Omental fat pad (tissue), 4 donors: ENCODE results near the gene BHLHA15. TPM values are rescaled to one million over a fixed set of nuclear protein-coding genes. Genes with fewer than 3 reads are reported as not detected.

Experiments used
- ATAC-seq: fragments of 150-250 bp; one replicate; pipeline ENCODE4 v1.9.1; 2016; ENCODE audit warnings: mild to moderate bottlenecking, moderate library complexity; ENCODE audit not compliant: low FRiP score
- DNase-seq: peaks from one replicate; pipeline ENCODE4 v3.0.0-alpha.2; 2019; ENCODE audit warnings: low spot score
- total RNA-seq, 4 donors: library from RNA; depleted of rRNA; stranded (reverse); fragments of >200 nt; gene quantifications; one replicate each; pipeline ENCODE4 v1.1.0, GENCODE V29; 2016
- TF ChIP-seq, protein P1 (sequence below), 3 donors: fragments of 450-650 bp; IDR thresholded peaks; one replicate each; pipeline ENCODE4 v1.5.1; 2016 to 2017; ENCODE audit warnings: antibody characterized with exemption in 3 of 3, mild to moderate bottlenecking in 3 of 3, moderate library complexity in 2 of 3

BHLHA15 gene
- total RNA-seq, 4 donors from 2014 or later = 1.5 to 3.5 TPM; not detected in 2

DNA sequence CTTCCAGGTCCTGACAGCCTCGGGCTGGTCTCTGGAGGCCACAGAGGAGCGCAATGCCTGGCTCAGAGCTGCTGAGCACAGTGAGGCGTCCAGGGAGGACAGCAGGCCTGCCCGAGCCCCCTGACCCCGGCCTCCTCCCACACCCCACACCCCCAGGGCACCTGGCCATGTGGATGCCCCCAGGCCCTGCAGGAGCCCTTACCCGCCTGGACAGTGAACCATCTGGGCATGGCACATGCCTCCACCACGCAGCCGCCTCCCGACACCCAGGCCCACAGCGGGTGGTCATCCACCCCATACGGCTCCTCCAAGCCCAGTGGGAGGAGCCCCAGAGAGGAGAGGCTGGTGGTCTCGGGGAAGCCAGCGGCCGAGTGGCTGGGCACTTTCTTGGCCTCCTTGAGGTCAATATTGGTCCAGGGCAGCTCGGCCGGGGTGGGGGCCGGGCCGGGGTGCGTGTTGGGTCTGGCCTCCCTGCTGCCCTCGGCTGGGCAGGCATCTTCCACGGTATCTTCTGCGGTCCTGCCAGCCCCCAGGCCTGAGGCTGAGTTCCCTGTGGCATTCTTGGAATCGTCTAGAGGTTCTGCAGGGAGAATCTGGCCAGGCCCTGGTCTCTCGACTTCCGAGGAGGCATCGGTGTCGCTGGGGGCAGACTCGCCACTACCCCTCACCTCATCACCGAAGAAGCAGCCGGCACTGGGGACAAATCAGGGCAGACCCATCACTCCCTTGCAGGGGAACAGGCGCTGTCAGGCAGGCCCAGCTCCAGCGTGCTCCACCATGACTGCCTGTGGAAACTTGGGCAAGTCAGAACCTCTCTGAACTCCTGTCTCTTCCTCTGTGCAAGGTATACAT lies 22.2 kb downstream of the BHLHA15 start:
- ATAC-seq (no peak), DNase-seq (no peak)
- TF ChIP-seq, protein P1, sequence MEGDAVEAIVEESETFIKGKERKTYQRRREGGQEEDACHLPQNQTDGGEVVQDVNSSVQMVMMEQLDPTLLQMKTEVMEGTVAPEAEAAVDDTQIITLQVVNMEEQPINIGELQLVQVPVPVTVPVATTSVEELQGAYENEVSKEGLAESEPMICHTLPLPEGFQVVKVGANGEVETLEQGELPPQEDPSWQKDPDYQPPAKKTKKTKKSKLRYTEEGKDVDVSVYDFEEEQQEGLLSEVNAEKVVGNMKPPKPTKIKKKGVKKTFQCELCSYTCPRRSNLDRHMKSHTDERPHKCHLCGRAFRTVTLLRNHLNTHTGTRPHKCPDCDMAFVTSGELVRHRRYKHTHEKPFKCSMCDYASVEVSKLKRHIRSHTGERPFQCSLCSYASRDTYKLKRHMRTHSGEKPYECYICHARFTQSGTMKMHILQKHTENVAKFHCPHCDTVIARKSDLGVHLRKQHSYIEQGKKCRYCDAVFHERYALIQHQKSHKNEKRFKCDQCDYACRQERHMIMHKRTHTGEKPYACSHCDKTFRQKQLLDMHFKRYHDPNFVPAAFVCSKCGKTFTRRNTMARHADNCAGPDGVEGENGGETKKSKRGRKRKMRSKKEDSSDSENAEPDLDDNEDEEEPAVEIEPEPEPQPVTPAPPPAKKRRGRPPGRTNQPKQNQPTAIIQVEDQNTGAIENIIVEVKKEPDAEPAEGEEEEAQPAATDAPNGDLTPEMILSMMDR (IDR thresholded peaks at IDR 0.05) = no peak

DNA sequence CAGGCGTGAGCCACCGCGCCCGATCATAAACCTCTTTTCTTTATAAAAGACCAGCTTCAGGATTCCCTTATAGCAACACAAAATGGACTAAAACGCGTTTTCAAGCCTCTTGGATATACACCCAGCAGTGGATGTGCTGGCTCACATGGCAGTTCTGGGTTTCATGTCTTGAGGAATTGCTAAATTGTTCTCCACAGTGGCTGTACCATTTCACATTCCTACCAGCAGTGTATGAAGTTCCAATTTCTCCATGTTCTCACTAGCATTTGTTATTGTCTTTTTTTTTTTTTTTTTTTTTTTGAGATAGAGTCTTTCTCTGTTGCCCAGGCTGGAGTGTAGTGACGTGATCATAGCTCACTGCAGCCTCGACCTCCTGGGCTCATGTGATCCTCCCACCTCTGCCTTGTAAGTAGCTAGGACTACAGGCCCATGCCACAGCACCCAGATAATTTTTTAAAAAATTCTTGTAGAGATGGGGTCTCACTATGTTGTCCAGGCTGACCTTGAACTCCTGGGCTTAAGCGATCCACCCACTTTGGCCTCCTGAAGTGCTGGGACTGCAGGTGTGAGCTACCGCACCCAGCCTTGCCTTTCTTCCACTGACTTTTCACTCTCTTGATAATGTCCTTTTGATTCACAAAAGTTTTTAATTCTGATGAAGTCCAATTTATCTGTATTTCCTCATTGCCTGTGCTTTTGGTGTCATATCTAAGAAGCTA lies 23.3 kb downstream of the BHLHA15 start:
- TF ChIP-seq, protein P1 (IDR thresholded peaks at IDR 0.05) = no peak
- DNase-seq = no peak
- no peak for ATAC-seq

DNA sequence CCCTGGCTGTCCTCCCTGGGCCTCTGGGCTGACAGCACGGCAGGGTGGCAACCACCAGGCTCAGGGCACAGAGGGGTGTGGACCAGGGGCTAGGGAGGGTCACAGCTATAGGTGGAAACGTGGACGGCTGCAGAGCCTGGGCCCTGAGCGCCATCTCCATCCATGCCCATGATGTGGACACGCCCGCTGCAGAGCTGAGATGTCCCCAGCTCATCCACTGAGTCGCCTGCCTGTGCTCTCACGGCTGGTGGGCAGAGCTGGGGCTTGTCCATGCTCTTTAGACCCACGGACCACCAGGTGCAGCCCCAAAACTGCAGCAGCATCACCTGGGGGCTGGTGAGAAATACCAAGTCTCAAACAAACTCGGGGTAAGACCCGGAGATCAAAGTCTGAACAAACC lies 24.7 kb downstream of the BHLHA15 start:
- ATAC-seq (no peak), DNase-seq (no peak)
- TF ChIP-seq, protein P1 (IDR thresholded peaks at IDR 0.05) = no peak

DNA sequence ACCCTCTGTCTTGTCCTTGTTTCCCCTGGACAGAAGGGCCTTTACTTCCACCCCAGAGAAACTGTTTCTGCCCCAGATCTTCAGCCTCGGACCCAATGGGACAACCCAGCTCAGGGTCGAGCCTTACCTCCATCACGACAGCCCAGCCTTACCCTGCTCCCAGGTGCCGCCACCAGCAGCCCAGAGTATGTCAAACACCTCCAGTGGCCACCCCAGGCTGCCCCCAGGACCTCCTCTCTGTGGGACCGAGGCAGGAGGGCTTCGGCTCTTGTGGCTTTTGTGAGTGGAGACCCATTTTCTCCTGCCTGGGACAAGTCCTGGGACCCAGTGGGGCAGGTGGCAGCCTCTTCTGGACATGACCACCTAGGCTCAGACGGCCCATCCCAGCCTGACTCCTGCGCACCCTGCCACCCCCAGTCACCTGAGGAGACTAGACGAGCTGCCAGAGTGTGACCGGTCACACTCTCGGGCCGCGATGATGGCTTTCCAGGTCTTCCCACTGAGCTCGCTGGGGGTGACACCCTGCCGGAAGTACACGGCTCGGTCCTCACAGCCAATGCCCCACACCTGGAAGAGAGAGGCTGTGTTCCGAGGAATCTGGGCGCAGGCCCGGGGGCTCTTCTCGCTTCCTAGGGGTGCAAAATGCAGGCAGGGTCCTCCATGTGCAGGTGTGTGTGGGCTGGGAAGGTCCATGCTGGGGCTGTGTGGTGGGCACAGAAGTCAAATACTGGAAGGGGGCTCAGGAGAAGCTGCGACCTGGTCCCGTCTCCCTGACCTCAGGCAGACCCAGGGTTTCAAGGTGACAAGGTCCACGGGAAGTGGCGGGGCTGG lies 25.3 kb downstream of the BHLHA15 start:
- ATAC-seq (no peak), DNase-seq (no peak)
- TF ChIP-seq, protein P1 (IDR thresholded peaks at IDR 0.05) = no peak

DNA sequence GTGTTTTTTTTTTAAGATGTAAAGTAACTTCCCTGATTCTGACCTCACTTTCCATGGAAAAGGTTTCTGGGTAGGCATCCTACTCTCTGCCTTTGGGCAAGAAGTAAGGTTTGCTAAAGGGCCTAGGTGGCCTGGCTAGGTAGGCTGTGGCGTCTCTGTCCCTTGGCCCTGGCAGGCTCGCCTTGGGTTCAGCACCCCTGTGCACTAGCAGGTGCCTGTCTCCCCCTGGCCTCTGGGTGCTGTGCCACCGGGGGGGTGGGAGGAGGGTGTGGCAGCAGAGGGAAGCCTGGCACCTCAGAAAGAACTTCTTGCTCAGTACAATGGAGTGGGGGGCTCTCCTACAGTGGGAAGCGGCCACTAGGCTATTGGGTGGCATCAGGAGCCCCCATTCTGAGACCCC lies 26.8 kb downstream of the BHLHA15 start:
- TF ChIP-seq, protein P1 (IDR thresholded peaks at IDR 0.05) = no peak
- no peak for DNase-seq
- no peak for ATAC-seq

DNA sequence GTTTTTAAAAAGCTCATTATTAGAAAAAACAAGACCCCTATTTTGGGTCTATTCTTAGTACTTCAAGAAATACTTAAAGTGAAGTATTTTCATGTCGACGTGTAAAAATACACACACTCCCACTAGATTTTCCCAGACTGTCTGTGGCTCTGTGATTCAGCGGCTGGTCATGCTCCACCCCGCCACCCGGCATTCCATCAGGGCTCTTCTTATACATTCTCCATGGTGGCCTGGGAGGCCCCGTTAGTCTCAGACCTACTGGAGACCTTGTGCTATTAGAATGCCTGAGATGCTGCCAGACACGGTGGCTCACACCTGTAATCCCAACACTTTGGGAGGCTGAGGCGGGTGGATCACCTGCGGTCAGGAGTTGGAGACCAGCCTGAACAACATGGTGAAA lies 27.7 kb downstream of the BHLHA15 start:
- TF ChIP-seq, protein P1 (IDR thresholded peaks at IDR 0.05) = no peak
- ATAC-seq = no peak
- DNase-seq = no peak
